ENCODE results near the gene NFIA. TPM values are rescaled to one million over a fixed set of nuclear protein-coding genes. Genes with fewer than 3 reads are reported as not detected.

NFIA gene
- total RNA-seq, 1 experiment from 2014 or later = 12.7 TPM

DNA sequence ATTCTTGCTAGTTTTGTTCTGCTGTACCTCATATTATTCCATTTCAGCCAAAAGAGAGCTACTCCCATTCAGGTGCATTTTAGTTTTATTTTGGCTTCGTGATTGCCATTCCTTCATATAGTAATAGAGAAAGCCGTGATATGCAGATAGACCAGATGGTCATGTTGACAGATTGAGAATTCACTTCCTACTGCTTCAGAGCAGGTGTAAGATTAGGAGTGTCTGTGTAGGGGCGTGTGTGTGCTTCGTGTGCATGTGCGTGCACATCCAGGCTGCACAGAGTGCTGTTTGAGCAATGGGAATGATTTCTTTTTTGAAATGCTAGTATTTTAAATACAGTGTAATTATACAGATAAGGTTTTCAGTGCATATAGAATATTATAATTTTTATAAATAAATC is 10.3 kb downstream of the NFIA start:
- H3K79me2 ChIP-seq (ENCODE audit: low read length) = peaks cover 57% of the 10 kb centered on the region
- H4K20me1 ChIP-seq (ENCODE audit: low read length) = no peaks in the 10 kb centered on the region
- ChIA-PET POLR2A (ENCODE audit: unreplicated experiment) (no interaction called here), CTCF (no interaction called here)
- no peaks in the 10 kb centered on the region for H3K27me3 ChIP-seq (ENCODE audit: low read length)
- H3K4me2 ChIP-seq (ENCODE audit: low read length) = no peak overlapping the region
- BruUV-seq (replicated peaks) = no TSS peak
- H3K9me3 ChIP-seq (ENCODE audit: low read length) = no peaks in the 10 kb centered on the region
- TF ChIP-seq EZH2 (IDR thresholded peaks at IDR 0.05; ENCODE audit: low read length, unreplicated experiment) = no peak
- no peak for TF ChIP-seq EZH2phosphoT487 (IDR thresholded peaks at IDR 0.05; ENCODE audit: borderline replicate concordance, low read length)
- TF ChIP-seq, protein P1, sequence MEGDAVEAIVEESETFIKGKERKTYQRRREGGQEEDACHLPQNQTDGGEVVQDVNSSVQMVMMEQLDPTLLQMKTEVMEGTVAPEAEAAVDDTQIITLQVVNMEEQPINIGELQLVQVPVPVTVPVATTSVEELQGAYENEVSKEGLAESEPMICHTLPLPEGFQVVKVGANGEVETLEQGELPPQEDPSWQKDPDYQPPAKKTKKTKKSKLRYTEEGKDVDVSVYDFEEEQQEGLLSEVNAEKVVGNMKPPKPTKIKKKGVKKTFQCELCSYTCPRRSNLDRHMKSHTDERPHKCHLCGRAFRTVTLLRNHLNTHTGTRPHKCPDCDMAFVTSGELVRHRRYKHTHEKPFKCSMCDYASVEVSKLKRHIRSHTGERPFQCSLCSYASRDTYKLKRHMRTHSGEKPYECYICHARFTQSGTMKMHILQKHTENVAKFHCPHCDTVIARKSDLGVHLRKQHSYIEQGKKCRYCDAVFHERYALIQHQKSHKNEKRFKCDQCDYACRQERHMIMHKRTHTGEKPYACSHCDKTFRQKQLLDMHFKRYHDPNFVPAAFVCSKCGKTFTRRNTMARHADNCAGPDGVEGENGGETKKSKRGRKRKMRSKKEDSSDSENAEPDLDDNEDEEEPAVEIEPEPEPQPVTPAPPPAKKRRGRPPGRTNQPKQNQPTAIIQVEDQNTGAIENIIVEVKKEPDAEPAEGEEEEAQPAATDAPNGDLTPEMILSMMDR (conservative IDR thresholded peaks at IDR 0.05; ENCODE audit: low read depth, low read length) = no peak
- H3K4me1 ChIP-seq (ENCODE audit: insufficient read depth, low read length) = peaks cover 14% of the 10 kb centered on the region
- H3K9me2 ChIP-seq (replicated peaks; ENCODE audit: low read length) = no peaks in the 10 kb centered on the region
- no peak overlapping the region for H2AFZ ChIP-seq (ENCODE audit: low read length)
- no peak for ATAC-seq
- no peak overlapping the region for H3K9ac ChIP-seq (ENCODE audit: low read length)
- no peaks in the 10 kb centered on the region for H3F3A ChIP-seq (ENCODE audit: low read length, unreplicated experiment)
- DNase-seq = no peak
- intact Hi-C loops (cut with micrococcal nuclease) = no loop called here
- peaks cover 4% of the 10 kb centered on the region for H3K36me3 ChIP-seq (ENCODE audit: low read depth, low read length)
- no peak overlapping the region for H3K4me3 ChIP-seq (ENCODE audit: low read length)
- H3K27ac ChIP-seq (ENCODE audit: low read length) = no peak overlapping the region

DNA sequence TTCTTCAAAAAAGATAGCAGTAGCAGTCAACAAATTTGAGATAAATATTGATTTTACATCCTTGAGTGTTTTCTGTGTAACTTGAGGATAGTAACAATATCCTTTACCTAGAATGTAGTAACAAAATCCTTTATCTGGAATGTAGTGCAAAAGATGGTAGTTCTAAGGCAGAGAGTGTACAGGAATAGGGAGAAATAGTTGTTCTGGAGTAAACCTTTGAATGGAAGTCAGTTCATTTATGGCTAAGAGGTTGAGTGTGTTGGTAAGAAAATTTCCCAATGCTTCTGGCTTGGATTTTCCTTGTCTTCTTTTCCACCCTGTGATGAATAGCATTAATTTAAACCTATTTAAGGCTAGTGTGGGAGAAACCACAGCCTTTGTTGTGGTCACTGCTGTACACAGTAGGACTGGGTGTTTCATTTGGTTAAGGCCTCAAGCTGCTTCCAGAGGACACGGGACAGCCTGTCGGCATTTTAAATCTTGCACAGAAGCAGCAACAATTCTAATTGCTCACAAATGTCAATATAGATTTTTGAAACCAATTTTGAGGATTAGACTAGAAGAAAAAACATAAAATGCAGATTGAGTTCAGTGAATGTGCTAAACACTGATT is 11.3 kb downstream of the NFIA start:
- no peak overlapping the region for H3K4me2 ChIP-seq (ENCODE audit: low read length)
- ChIA-PET POLR2A (ENCODE audit: unreplicated experiment) (no interaction called here), CTCF (no interaction called here)

More for the DNA sequence above, 11.3 kb downstream of the NFIA start:
- BruUV-seq (replicated peaks) = no TSS peak
- peaks cover 1% of the 10 kb centered on the region for H3K36me3 ChIP-seq (ENCODE audit: low read depth, low read length)
- H3K27ac ChIP-seq (ENCODE audit: low read length) = no peak overlapping the region
- H4K20me1 ChIP-seq (ENCODE audit: low read length) = no peaks in the 10 kb centered on the region
- peaks cover 52% of the 10 kb centered on the region for H3K79me2 ChIP-seq (ENCODE audit: low read length)
- H3K27me3 ChIP-seq (ENCODE audit: low read length) = no peaks in the 10 kb centered on the region
- TF ChIP-seq, protein P1 (conservative IDR thresholded peaks at IDR 0.05; ENCODE audit: low read depth, low read length) = no peak
- TF ChIP-seq EZH2phosphoT487 (IDR thresholded peaks at IDR 0.05; ENCODE audit: borderline replicate concordance, low read length) (no peak), EZH2 (IDR thresholded peaks at IDR 0.05; ENCODE audit: low read length, unreplicated experiment) (no peak)
- no peak overlapping the region for H3K9ac ChIP-seq (ENCODE audit: low read length)
- H3F3A ChIP-seq (ENCODE audit: low read length, unreplicated experiment) = no peaks in the 10 kb centered on the region
- H3K9me2 ChIP-seq (replicated peaks; ENCODE audit: low read length) = no peaks in the 10 kb centered on the region
- no peak overlapping the region for H3K4me3 ChIP-seq (ENCODE audit: low read length)
- H3K9me3 ChIP-seq (ENCODE audit: low read length) = no peaks in the 10 kb centered on the region
- intact Hi-C loops (cut with micrococcal nuclease) = no loop called here
- no peak for ATAC-seq
- H2AFZ ChIP-seq (ENCODE audit: low read length) = no peak overlapping the region
- DNase-seq = no peak
- peaks cover 14% of the 10 kb centered on the region for H3K4me1 ChIP-seq (ENCODE audit: insufficient read depth, low read length)

All from PC-3 (cell line).